HT1080 (cell line): Measurements from ENCODE around the gene CYP2R1. TPM values are rescaled to one million over a fixed set of nuclear protein-coding genes. Genes with fewer than 3 reads are reported as not detected.

ENCODE experiments used
- DNase-seq: peaks from one replicate; pipeline ENCODE4 v3.0.0-alpha.2; 2015; ENCODE audit warnings: low read depth
- small RNA-seq: library from RNA; depleted of rRNA; stranded (forward); fragments of <200 nt; gene quantifications from one replicate; pipeline ENCODE3, GENCODE V24; 2014
- total RNA-seq: library from RNA; depleted of rRNA; stranded (reverse); fragments of >200 nt; shearing (Covaris generic); gene quantifications from 2 replicates; pipeline ENCODE4 v1.2.3, GENCODE V29; 2014; rRNA removed

The CYP2R1 gene
- total RNA-seq, 1 experiment from 2014 or later, result 4.0 TPM

GRCh38 chr11:14835496-14836492 lies 56.2 kb downstream of the CYP2R1 start:
- no peak for DNase-seq

Small RNA genes within 50 kb of the gene (small RNA-seq; reads per million reads assigned to genes)
- gene CALCP, result not detected

Other genes starting within 250 kb of the CYP2R1 start
- gene PDE3B, start 248.4 kb downstream of the CYP2R1 start, total RNA-seq, result not detected in 2 replicates
- gene CALCA, start 80.1 kb upstream of the CYP2R1 start, total RNA-seq, result not detected in 2 replicates
- 0.19 TPM in 1 of 2 replicates, not detected in the other for gene CALCB, start 181.4 kb upstream of the CYP2R1 start, total RNA-seq
- gene INSC, start 222.7 kb upstream of the CYP2R1 start, total RNA-seq, result 4.0 and 4.3 TPM in 2 replicates